Gastrocnemius medialis (tissue), 4 donors: Measurements from ENCODE around the gene CCS.

ENCODE experiments used
- CTCF ChIP-seq, 5 experiments: fragments of 450-650 bp in 3 of 5; fragments of 200-600 bp in 2 of 5; sonication (generic) in 2 of 5; IDR thresholded peaks in 4 of 5; conservative IDR thresholded peaks in 1 of 5; 1 replicate in 4 of 5; 2 replicates in 1 of 5; pipeline ENCODE4 v1.5.1; 2016 to 2019; ENCODE audit warnings: antibody characterized with exemption in 5 of 5, mild to moderate bottlenecking in 3 of 5, moderate library complexity in 3 of 5
- POLR2A ChIP-seq, 2 donors: fragments of 450-650 bp; IDR thresholded peaks; one replicate each; pipeline ENCODE4 v1.6.1; 2017; ENCODE audit warnings: antibody characterized with exemption in 2 of 2, mild to moderate bottlenecking in 2 of 2, moderate library complexity in 2 of 2

DNA sequence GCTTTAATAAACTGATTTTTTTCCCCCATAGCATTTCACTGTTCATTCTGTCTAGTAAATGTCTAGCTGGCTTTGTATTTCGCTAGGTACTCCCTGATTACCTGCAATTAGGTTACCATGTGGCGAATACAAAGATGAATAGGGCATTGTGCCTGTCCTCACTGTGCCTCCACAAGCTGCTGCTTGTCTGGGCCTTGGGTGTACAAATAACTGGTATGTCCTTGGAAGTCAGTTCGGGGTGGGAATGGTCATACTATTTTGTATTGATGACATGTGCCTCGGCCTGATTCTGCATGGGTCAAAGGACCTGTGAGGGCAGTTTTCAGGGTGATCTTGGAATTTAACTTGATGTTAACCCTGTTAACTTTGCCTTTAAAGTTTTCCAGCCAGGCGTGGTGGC lies 56.9 kb downstream of the CCS start:
- no peak for TF ChIP-seq CTCF (IDR thresholded peaks at IDR 0.05 in 4 of 5, conservative IDR thresholded peaks at IDR 0.05 in 1 of 5)
- TF ChIP-seq POLR2A (IDR thresholded peaks at IDR 0.05): no peak
